Measurements from ENCODE around the gene ICA1. TPM values are rescaled to one million over a fixed set of nuclear protein-coding genes. Genes with fewer than 3 reads are reported as not detected.

The ICA1 gene
- total and polyA plus RNA-seq, 7 donors, result 4.8 to 40.7 (median 8.7) TPM

GRCh38 chr7:8210845-8211724 is 50.9 kb downstream of the ICA1 start:
- peak overlapping the region in 2 of 4 donors; percentile 32 to 80 for H3K27ac ChIP-seq
- H3K27me3 ChIP-seq, result no peaks in the 10 kb centered on the region
- peaks cover 0 to 45% (median 32%) of the 10 kb centered on the region in 4 donors for H3K4me1 ChIP-seq
- intact Hi-C loops (cut with DNase I), result loop anchor here (5.0 kb wide), 1 partner anchor 1029 kb away; the partner anchor contains the start of gene C1GALT1
- no peak overlapping the region for H3K4me3 ChIP-seq
- no peak for DNase-seq
- H3K36me3 ChIP-seq, result no peaks in the 10 kb centered on the region
- no peaks in the 10 kb centered on the region for H3K9me3 ChIP-seq
- WGBS, 2 donors, result 81 to 84% methylated on average over 10 of the region's 10 CpGs
- TF ChIP-seq CTCF (IDR thresholded peaks at IDR 0.05) (no peak), EP300 (IDR thresholded peaks at IDR 0.05) (no peak), POLR2A (IDR thresholded peaks at IDR 0.05) (no peak), POLR2AphosphoS5 (IDR thresholded peaks at IDR 0.05) (no peak)

GRCh38 chr7:8209353-8209752 is 52.6 kb downstream of the ICA1 start:
- no peaks in the 10 kb centered on the region for H3K9me3 ChIP-seq
- DNase-seq, result no peak
- H3K4me1 ChIP-seq, result peaks cover 0 to 44% (median 20%) of the 10 kb centered on the region in 4 donors
- WGBS, 2 donors, result 83 to 88% methylated on average over 4 of the region's 4 CpGs
- no peaks in the 10 kb centered on the region for H3K27me3 ChIP-seq
- no peaks in the 10 kb centered on the region for H3K36me3 ChIP-seq
- intact Hi-C loops (cut with DNase I), result no loop called here
- no peak for TF ChIP-seq EP300 (IDR thresholded peaks at IDR 0.05)
- no peak for TF ChIP-seq CTCF (IDR thresholded peaks at IDR 0.05)
- no peak for TF ChIP-seq POLR2A (IDR thresholded peaks at IDR 0.05)
- TF ChIP-seq POLR2AphosphoS5 (IDR thresholded peaks at IDR 0.05), result no peak
- no peak overlapping the region for H3K4me3 ChIP-seq
- no peak overlapping the region for H3K27ac ChIP-seq

- H3K27ac ChIP-seq, result no peak overlapping the region
- no peak overlapping the region for H3K4me3 ChIP-seq
- intact Hi-C loops (cut with DNase I), result no loop called here
- no peaks in the 10 kb centered on the region for H3K9me3 ChIP-seq
- no peaks in the 10 kb centered on the region for H3K27me3 ChIP-seq
- TF ChIP-seq POLR2AphosphoS5 (IDR thresholded peaks at IDR 0.05), result no peak
- no peak for TF ChIP-seq POLR2A (IDR thresholded peaks at IDR 0.05)
- no peak for TF ChIP-seq EP300 (IDR thresholded peaks at IDR 0.05)
- no peak for TF ChIP-seq CTCF (IDR thresholded peaks at IDR 0.05)
- DNase-seq, result no peak
- H3K4me1 ChIP-seq, result peaks cover 0 to 40% (median 15%) of the 10 kb centered on the region in 4 donors
- no peaks in the 10 kb centered on the region for H3K36me3 ChIP-seq
- 71 to 83% methylated on average over 2 of the region's 2 CpGs for whole genome bisulfite sequencing, 2 donors
Observed at GRCh38 chr7:8208816-8209215, 53.2 kb downstream of the ICA1 start.

GRCh38 chr7:8206956-8207355 is 55.0 kb downstream of the ICA1 start:
- intact Hi-C loops (cut with DNase I), result no loop called here
- 95 to 96% methylated on average over 1 of the region's 1 CpG for WGBS, 2 donors
- DNase-seq, result no peak
- H3K27me3 ChIP-seq, result no peaks in the 10 kb centered on the region
- no peaks in the 10 kb centered on the region for H3K36me3 ChIP-seq
- H3K27ac ChIP-seq, result no peak overlapping the region
- H3K9me3 ChIP-seq, result no peaks in the 10 kb centered on the region
- TF ChIP-seq EP300 (IDR thresholded peaks at IDR 0.05) (no peak), CTCF (IDR thresholded peaks at IDR 0.05) (no peak), POLR2A (IDR thresholded peaks at IDR 0.05) (no peak), POLR2AphosphoS5 (IDR thresholded peaks at IDR 0.05) (no peak)
- H3K4me3 ChIP-seq, result no peak overlapping the region
- peaks cover 0 to 22% (median 4%) of the 10 kb centered on the region in 4 donors for H3K4me1 ChIP-seq

All from sigmoid colon (tissue), 7 donors.